ENCODE measurements around the gene AK3. TPM values are rescaled to one million over a fixed set of nuclear protein-coding genes. Genes with fewer than 3 reads are reported as not detected.

AK3 gene
- total RNA-seq, 2 donors from 2014 or later = 28.5 to 31.2 TPM

DNA sequence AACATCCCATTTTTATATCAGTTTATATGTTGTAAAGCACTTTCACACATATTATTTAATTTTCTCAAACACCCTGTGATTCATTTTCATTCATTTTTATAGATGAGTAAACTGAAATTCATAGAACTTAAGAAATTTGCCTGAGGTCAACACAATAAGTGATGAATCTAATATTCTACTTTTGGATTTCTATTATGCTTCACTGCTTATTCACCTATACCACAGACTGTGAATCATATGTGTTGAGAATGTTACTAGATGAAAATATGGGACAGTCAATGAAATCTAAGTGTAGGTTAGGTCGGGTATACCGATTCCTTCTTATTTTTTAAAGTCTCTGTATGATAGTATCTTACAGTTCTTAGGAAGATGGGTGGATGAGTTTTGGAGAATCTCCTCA lies 36.9 kb downstream of the AK3 start:
- Mint-ChIP-seq H3K4me3 (no peak overlapping the region), H3K27me3 (no peaks in the 10 kb centered on the region), H3K4me1 (no peaks in the 10 kb centered on the region), H3K36me3 (ENCODE audit: low read depth) (peaks cover 88% of the 10 kb centered on the region), H3K27ac (peak overlapping the region; percentile 15), H3K9me3 (no peaks in the 10 kb centered on the region)
- ATAC-seq (replicated peaks) = peak; percentile 95

DNA sequence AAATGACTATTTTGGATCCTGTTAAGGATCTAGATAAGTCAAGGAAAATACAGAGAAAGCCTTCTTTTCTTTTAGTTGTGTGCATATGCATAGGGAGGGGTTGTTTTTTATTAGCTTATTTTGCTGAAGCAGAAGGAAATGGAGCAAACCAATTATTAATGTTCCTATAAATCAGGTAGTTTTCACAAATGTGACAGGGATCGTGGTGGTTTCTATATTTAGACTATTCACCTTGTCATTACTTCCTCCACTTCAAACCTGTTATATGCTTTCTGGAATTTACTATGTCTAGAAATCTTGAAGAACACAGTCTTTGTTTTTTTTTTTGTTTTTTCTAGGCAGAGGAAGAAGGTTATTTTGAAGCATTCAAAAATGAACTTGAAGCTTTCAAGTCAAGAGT lies 39.5 kb downstream of the AK3 start:
- Mint-ChIP-seq H3K4me1 (no peaks in the 10 kb centered on the region), H3K4me3 (no peak overlapping the region), H3K36me3 (ENCODE audit: low read depth) (peaks cover 90% of the 10 kb centered on the region), H3K27me3 (no peaks in the 10 kb centered on the region), H3K27ac (peak overlapping the region; percentile 9), H3K9me3 (no peaks in the 10 kb centered on the region)
- ATAC-seq (replicated peaks) = no peak

DNA sequence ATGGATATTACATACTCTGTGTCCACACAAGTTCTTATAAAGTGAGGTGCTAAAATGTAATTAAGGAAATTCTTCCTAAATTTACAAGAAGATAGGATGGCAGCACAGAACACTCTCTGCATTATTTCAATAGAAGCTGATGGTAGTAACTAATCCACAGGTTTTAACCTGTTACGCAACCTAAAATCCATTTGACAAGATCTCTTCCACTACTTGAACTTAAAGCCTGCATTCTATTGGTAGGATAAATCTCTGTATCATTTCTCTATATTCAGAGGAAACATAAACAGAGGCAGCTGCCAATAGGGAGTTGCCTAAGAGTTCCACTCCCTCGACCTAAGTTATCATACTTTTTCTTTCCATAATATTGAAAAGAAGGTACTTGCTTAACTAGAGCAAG lies 40.1 kb downstream of the AK3 start:
- no peaks in the 10 kb centered on the region for H3K4me1 Mint-ChIP-seq
- ATAC-seq (replicated peaks) = no peak
- H3K27ac Mint-ChIP-seq = peak overlapping the region; percentile 9
- H3K4me3 Mint-ChIP-seq = no peak overlapping the region
- H3K36me3 Mint-ChIP-seq (ENCODE audit: low read depth) = peaks cover 90% of the 10 kb centered on the region
- no peaks in the 10 kb centered on the region for H3K27me3 Mint-ChIP-seq
- no peaks in the 10 kb centered on the region for H3K9me3 Mint-ChIP-seq

DNA sequence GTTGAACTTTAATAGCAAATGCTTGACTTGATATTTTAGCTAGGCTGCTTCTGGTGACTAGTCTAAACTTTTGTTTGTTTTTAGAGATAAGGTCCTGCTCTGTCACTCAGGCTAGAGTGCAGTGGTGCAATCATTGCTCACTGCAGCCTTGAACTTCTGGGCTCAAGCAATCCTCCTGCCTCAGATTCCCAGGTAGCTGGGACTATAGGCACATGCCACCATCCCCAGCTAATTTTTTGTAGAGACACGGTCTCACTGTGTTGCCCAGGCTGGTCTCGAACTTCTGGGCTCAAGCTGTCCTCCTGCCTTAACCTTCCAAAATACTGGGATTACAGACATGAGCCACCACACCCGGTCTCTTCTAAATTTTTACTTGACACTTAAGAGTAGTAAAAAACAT lies 40.9 kb downstream of the AK3 start:
- no peak for ATAC-seq (replicated peaks)
- Mint-ChIP-seq H3K9me3 (no peaks in the 10 kb centered on the region), H3K27ac (no peak overlapping the region), H3K4me3 (no peak overlapping the region), H3K4me1 (no peaks in the 10 kb centered on the region), H3K27me3 (no peaks in the 10 kb centered on the region), H3K36me3 (ENCODE audit: low read depth) (peaks cover 87% of the 10 kb centered on the region)

DNA sequence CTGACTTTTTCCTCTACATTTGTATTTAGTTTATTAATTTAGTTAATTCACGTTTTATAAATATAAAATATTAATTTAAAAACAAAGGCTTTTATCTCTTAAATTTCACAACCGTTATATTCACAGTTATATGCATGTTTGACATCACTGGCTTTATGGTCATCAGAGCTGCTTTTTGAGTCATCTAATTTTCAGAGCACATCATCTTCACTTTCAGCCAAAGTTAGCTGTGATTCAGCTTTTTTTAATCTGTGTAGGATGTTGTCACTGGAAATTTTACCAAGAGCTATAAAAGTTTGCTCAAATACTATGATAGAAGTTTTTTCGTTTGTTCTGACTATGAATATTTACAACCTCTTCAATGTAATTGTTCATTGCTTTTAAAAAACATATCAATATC lies 49.2 kb downstream of the AK3 start:
- Mint-ChIP-seq H3K9me3 (no peaks in the 10 kb centered on the region), H3K4me3 (no peak overlapping the region), H3K36me3 (ENCODE audit: low read depth) (peaks cover 52% of the 10 kb centered on the region), H3K27ac (no peak overlapping the region), H3K27me3 (no peaks in the 10 kb centered on the region), H3K4me1 (peaks cover 18% of the 10 kb centered on the region)
- peak; percentile 63 for ATAC-seq (replicated peaks)

DNA sequence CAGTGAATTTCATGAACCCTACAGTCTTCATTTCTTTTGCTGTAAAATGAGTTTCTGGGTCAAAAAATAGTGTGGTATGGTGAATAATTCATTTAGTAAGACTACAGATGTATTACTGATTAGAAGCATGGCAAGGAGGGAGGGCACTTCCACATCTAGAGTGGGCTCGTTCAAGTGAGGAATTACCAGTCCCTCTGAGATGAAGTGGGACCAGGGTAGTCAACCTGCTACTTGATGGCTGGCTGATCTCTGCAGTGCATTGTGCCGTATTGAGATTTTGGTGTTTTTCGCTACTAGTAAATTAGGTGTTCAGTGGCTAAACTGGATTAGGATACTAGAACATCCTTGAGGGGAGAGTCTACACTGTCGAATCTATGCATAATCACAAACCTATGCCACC lies 50.9 kb downstream of the AK3 start:
- Mint-ChIP-seq H3K4me1 (peaks cover 24% of the 10 kb centered on the region), H3K36me3 (ENCODE audit: low read depth) (peaks cover 59% of the 10 kb centered on the region), H3K4me3 (peak overlapping the region; percentile 50), H3K9me3 (no peaks in the 10 kb centered on the region), H3K27ac (peak overlapping the region; percentile 61), H3K27me3 (no peaks in the 10 kb centered on the region)
- ATAC-seq (replicated peaks) = peak; percentile 13

DNA sequence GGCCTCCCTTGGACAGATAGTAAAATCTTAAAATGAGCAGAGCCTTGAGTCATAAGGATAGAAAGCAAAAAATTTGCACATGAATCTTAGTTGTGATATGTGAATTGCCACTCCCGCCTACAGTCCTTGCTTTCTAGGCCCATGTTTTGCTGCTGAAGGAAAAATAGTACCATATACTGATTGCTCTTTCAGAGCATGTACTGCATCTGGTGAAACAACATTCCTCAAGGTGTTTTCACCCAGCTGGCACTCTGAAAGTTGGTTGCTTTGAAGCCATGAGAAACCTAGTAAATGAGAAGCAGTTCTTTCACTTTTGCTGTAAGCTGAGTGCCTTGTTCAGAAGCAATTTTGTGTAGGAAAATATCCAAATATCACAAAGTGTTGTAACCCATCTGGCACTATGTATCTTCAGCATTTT lies 51.3 kb downstream of the AK3 start:
- peak; percentile 90 for ATAC-seq (replicated peaks)
- Mint-ChIP-seq H3K27me3 (no peaks in the 10 kb centered on the region), H3K27ac (peak overlapping the region; percentile 61), H3K4me3 (peak overlapping the region; percentile 50), H3K4me1 (peaks cover 28% of the 10 kb centered on the region), H3K9me3 (no peaks in the 10 kb centered on the region), H3K36me3 (ENCODE audit: low read depth) (peaks cover 64% of the 10 kb centered on the region)

DNA sequence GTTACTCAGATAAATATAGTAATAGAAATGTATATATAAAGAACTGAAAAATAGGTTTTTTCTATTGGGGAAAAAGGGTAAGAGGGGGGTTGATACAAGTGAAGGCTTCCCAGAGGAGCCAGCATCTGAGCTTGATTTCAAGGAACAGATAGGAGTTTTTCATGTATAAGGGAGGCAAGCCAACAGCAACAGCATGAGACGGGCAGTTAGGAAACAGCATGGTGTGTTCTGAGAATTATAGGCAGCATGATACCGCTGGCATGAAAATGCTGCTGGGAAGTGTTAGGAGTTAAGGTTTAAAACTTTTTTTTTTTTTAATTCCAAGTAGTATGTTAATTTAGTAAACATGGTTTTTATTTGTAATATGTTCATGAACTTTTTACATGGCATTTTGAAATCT lies 52.0 kb downstream of the AK3 start:
- Mint-ChIP-seq H3K27ac (peak overlapping the region; percentile 67), H3K4me3 (no peak overlapping the region), H3K36me3 (ENCODE audit: low read depth) (peaks cover 69% of the 10 kb centered on the region), H3K9me3 (no peaks in the 10 kb centered on the region), H3K27me3 (no peaks in the 10 kb centered on the region), H3K4me1 (peaks cover 29% of the 10 kb centered on the region)
- no peak for ATAC-seq (replicated peaks)

DNA sequence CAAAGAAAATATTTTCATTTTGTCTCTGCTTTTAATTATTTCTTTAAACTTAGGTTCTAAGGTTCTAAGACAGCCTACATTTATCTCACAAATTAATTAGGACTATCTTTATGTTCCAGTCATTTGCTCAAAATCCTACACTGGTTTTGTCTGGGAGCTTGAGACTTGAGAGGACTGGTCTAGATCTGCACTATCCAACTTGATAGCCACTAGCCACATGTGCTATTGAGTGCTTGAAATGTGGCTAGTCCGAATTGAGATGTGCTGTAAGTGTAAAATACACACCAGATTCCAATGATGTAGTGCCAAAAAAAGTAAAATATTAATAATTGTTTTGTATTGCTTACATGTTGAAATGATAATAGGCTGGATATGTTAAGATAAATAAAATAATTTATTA lies 54.4 kb downstream of the AK3 start:
- Mint-ChIP-seq H3K4me1 (peaks cover 28% of the 10 kb centered on the region), H3K27ac (no peak overlapping the region), H3K27me3 (no peaks in the 10 kb centered on the region), H3K36me3 (ENCODE audit: low read depth) (peaks cover 61% of the 10 kb centered on the region), H3K4me3 (no peak overlapping the region), H3K9me3 (no peaks in the 10 kb centered on the region)
- no peak for ATAC-seq (replicated peaks)

DNA sequence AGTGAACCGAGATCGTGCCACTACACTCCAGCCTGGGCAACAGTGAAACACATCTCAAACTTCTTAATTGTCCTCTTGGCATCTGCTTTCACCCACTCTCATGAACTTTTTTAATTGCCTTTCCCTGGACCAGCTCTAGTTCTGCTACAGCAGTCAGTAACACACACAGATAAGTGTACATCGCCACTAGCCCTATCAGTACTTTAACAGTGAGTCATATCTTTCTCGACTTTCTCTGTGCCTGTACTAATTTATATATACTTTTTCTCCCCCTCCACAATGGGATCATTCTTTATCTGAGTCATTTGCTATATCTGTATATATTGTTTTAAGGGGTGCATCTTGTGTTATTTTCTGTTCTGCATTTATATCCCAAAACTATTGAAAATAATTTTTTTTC lies 54.9 kb downstream of the AK3 start:
- H3K4me3 Mint-ChIP-seq = no peak overlapping the region
- peaks cover 56% of the 10 kb centered on the region for H3K36me3 Mint-ChIP-seq (ENCODE audit: low read depth)
- ATAC-seq (replicated peaks) = peak; percentile 54
- H3K27me3 Mint-ChIP-seq = no peaks in the 10 kb centered on the region
- no peaks in the 10 kb centered on the region for H3K9me3 Mint-ChIP-seq
- H3K4me1 Mint-ChIP-seq = peaks cover 28% of the 10 kb centered on the region
- H3K27ac Mint-ChIP-seq = no peak overlapping the region

DNA sequence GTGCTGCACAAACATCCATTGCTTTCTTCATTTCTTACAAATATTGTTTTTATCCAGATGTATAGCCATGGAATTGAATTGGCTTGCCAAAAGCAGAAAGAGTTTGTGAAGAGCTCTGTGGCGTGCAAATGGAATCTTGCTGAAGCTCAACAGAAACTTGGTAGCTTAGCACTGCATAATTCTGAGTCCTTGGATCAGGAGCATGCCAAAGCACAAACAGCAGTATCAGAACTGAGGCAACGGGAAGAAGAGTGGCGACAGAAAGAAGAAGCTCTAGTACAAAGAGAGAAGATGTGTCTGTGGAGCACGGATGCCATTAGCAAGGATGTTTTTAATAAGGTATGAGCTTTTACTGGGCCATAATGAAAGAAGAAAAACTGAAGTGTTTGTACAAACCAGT lies 56.2 kb downstream of the AK3 start:
- ATAC-seq (replicated peaks) = no peak
- H3K36me3 Mint-ChIP-seq (ENCODE audit: low read depth) = peaks cover 43% of the 10 kb centered on the region
- H3K4me3 Mint-ChIP-seq = no peak overlapping the region
- peaks cover 22% of the 10 kb centered on the region for H3K4me1 Mint-ChIP-seq
- no peaks in the 10 kb centered on the region for H3K27me3 Mint-ChIP-seq
- H3K9me3 Mint-ChIP-seq = no peaks in the 10 kb centered on the region
- H3K27ac Mint-ChIP-seq = no peak overlapping the region

DNA sequence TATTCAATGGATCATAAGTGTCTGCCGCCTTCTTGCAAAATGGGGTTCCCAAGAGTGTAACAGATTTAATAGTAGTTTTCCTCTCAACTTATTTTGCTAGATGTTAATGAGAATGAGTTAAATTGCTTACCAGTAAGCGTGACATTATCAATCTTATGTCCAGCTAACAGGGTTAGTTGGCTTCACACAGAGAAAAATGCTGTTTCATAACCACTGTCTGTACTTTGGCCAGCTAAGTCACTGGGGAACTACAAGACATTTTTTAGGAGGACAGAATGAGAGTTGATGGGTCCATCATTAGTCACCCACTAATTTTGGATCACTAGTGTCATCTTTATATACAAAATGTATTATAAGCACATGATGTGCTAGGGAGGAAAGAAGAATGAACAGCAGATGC lies 60.3 kb downstream of the AK3 start:
- H3K27me3 Mint-ChIP-seq = no peaks in the 10 kb centered on the region
- peaks cover 16% of the 10 kb centered on the region for H3K36me3 Mint-ChIP-seq (ENCODE audit: low read depth)
- H3K27ac Mint-ChIP-seq = no peak overlapping the region
- H3K4me1 Mint-ChIP-seq = peaks cover 9% of the 10 kb centered on the region
- H3K4me3 Mint-ChIP-seq = no peak overlapping the region
- no peaks in the 10 kb centered on the region for H3K9me3 Mint-ChIP-seq
- no peak for ATAC-seq (replicated peaks)

DNA sequence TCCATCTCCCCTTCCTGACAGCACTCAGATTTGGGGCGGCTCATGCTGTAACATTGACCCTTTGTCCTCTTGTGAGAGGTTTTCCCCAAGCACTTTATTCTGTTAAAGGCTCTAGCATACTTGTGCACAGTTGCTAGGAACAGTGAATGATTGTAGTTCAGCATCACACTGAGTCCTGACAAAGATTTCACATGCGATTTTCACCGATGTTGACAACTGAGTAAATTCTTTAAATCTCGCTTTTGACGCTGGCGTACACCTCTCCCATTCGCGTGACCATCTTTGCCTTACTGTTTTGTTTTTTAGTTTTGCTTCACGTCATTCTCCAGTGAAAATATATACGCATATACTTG lies 60.9 kb downstream of the AK3 start:
- Mint-ChIP-seq H3K27me3 (no peaks in the 10 kb centered on the region), H3K4me1 (peaks cover 9% of the 10 kb centered on the region), H3K9me3 (no peaks in the 10 kb centered on the region), H3K36me3 (ENCODE audit: low read depth) (peaks cover 10% of the 10 kb centered on the region), H3K4me3 (no peak overlapping the region), H3K27ac (no peak overlapping the region)
- ATAC-seq (replicated peaks) = no peak

DNA sequence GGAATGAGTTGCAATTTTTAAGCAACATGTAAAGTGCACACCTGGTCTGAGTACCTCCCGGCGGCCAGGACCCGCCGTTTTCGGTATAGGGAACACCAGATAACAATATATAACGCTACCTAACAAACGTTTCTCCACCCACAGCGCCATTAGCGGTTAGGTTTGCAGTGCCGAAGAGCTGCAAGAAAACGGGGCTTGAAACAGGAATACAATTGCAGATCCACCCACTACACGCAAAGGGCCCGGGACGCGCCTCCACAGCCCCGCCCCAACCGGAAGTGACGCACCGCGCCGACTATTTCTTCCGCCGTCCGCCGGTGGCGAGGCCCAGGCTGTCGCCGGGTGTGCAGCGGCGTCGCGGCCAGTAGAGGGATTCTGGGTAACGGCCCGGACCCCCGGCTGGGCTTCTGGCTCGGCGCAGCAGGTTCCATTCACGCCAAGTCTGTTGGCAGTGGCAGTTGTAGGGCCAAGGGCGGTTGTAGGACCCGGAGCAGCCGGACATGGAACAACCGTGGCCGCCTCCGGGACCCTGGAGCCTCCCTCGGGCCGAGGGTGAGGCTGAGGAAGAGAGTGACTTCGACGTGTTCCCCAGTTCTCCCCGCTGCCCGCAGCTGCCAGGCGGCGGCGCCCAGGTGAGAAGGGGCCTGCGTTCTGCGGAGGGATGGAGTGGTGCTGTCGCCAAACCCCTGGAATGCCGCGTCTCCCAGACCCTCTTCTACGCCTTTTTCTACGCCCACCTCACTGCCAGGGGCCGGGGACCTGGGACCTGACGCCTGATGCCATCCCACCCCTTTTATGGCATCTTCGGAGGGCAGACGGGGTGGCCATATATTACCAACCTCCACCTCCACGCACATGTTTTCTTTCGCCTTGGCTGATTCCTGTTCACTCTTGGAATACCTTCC lies 61.5 kb downstream of the AK3 start, which contains the start of gene CDC37L1:
CDC37L1 (plus strand) TSS at position 302 of the 905 bp plus-strand sequence; CDS start at position 501, 199 bp downstream.
- H3K36me3 Mint-ChIP-seq (ENCODE audit: low read depth) = peaks cover 4% of the 10 kb centered on the region
- no peaks in the 10 kb centered on the region for H3K9me3 Mint-ChIP-seq
- H3K4me1 Mint-ChIP-seq = peaks cover 3% of the 10 kb centered on the region
- peak; percentile 99 for ATAC-seq (replicated peaks)
- no peak within 1 kb of the TSS for H3K27ac Mint-ChIP-seq
- H3K4me3 Mint-ChIP-seq = no peak within 1 kb of the TSS
- no peaks in the 10 kb centered on the region for H3K27me3 Mint-ChIP-seq

DNA sequence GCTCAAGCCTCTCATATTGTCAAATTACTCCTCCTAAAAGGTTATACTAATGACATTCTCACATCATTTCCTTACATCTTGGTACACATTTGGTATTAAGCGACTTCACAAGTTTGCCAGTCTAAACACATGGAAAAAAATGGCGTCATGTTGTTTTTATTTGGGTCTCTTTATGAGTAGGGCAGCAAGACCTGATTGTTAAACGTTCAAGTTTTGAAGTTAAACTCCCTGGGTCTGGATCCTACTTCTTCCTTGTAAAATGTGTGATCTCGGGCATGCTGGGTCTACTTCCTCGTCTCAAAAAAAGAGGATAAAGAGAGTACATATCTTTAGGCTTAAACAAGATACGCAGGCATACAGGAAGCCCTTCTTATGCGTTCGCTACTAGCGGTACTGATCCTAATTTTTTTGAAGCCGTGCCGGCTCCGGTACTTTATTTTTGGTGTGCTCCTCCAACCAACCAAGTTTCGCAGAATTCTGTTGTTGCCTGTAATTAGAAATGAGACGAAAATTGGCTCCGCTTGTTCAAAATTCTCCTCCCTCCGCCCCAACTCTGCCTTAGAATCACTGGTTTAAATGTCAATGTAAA lies 62.2 kb downstream of the AK3 start:
- peaks cover 3% of the 10 kb centered on the region for H3K4me1 Mint-ChIP-seq
- H3K36me3 Mint-ChIP-seq (ENCODE audit: low read depth) = no peaks in the 10 kb centered on the region
- no peak overlapping the region for H3K27ac Mint-ChIP-seq
- ATAC-seq (replicated peaks) = peak; percentile 31
- no peak overlapping the region for H3K4me3 Mint-ChIP-seq
- no peaks in the 10 kb centered on the region for H3K27me3 Mint-ChIP-seq
- H3K9me3 Mint-ChIP-seq = no peaks in the 10 kb centered on the region
